Measurements from ENCODE around the gene ENPP1. TPM values are rescaled to one million over a fixed set of nuclear protein-coding genes. Genes with fewer than 3 reads are reported as not detected.

The ENPP1 gene
- total and polyA plus RNA-seq, 2 donors (not counting 3 experiments of a cell fraction or from before 2014, with no cell fraction given): 0.36 to 1.4 TPM

DNA sequence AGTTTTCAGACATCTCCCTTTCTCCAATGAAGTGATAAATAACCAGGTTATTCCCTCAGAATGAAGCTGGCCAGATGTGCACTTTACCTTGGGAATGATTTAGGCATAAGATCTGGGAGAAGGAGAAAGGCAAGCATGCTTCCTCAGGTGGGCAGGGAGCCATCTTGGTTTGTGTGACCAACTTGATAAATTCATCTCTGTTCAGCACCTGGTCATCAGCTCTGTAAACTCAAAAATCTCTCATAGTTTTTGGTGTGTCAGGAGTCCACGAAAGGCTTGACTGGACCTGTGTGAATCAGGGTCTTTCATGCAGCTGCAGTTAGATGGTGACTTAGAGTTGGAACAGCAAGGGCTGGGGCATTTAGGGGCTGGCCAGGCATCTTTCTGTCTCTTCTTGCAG is 24.5 kb downstream of the ENPP1 start:
- intact Hi-C loops (cut with micrococcal nuclease): no loop called here
- DNase-seq (ENCODE audit: low read depth, low spot score): no peak
- H3K4me2 ChIP-seq (ENCODE audit: insufficient read depth, low read length): no peak overlapping the region
- H3K27ac ChIP-seq (ENCODE audit: insufficient read depth, low read depth, low read length): no peak overlapping the region
- H2AFZ ChIP-seq (ENCODE audit: low read depth, low read length): no peak overlapping the region
- peaks cover 0 to 2% of the 10 kb centered on the region in 2 experiments for H3K27me3 ChIP-seq (ENCODE audit: control insufficient read depth in 2 of 2, insufficient read depth in 2 of 2, low read length in 2 of 2)
- no peaks in the 10 kb centered on the region for H3K36me3 ChIP-seq (ENCODE audit: control insufficient read depth in 2 of 2, extremely low read depth in 1 of 2, insufficient read depth in 2 of 2, low read length in 2 of 2)
- no peak overlapping the region for H3K9ac ChIP-seq (replicated peaks; ENCODE audit: extremely low read depth, insufficient read depth, low read length)
- no peaks in the 10 kb centered on the region for H3K9me3 ChIP-seq (replicated peaks; ENCODE audit: control insufficient read depth, insufficient read depth, low read length)
- CTCF ChIA-PET: no interaction called here
- BruUV-seq (replicated peaks): no TSS peak
- H3K79me2 ChIP-seq (ENCODE audit: control insufficient read depth, insufficient read depth, low read length): no peaks in the 10 kb centered on the region
- H3K4me1 ChIP-seq (ENCODE audit: control insufficient read depth, extremely low read depth, insufficient read depth, low read length): no peaks in the 10 kb centered on the region
- no peaks in the 10 kb centered on the region for H3K9me1 ChIP-seq (replicated peaks; ENCODE audit: control insufficient read depth, extremely low read depth, insufficient read depth, low read length)
- dilution Hi-C loops (cut with MboI; ENCODE audit: extremely low pct_ligation_motif_present, low sequenced_read_pairs): no loop called here
- FAIRE-seq: no peak
- TF ChIP-seq, protein P1, sequence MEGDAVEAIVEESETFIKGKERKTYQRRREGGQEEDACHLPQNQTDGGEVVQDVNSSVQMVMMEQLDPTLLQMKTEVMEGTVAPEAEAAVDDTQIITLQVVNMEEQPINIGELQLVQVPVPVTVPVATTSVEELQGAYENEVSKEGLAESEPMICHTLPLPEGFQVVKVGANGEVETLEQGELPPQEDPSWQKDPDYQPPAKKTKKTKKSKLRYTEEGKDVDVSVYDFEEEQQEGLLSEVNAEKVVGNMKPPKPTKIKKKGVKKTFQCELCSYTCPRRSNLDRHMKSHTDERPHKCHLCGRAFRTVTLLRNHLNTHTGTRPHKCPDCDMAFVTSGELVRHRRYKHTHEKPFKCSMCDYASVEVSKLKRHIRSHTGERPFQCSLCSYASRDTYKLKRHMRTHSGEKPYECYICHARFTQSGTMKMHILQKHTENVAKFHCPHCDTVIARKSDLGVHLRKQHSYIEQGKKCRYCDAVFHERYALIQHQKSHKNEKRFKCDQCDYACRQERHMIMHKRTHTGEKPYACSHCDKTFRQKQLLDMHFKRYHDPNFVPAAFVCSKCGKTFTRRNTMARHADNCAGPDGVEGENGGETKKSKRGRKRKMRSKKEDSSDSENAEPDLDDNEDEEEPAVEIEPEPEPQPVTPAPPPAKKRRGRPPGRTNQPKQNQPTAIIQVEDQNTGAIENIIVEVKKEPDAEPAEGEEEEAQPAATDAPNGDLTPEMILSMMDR (IDR thresholded peaks at IDR 0.05; ENCODE audit: extremely low read depth in 1 of 2, insufficient read depth in 1 of 2, low read depth in 1 of 2, low read length in 2 of 2): no peak
- TF ChIP-seq MYC (IDR thresholded peaks at IDR 0.05; ENCODE audit: low read depth, low read length): no peak
- no peaks in the 10 kb centered on the region for H4K20me1 ChIP-seq (replicated peaks; ENCODE audit: control insufficient read depth, extremely low read depth, insufficient read depth, low read length)
- H3K4me3 ChIP-seq (replicated peaks in 1 of 3; ENCODE audit: insufficient read depth in 1 of 3, low read depth in 1 of 3, low read length in 3 of 3): no peak overlapping the region
- POLR2A ChIA-PET: no interaction called here

DNA sequence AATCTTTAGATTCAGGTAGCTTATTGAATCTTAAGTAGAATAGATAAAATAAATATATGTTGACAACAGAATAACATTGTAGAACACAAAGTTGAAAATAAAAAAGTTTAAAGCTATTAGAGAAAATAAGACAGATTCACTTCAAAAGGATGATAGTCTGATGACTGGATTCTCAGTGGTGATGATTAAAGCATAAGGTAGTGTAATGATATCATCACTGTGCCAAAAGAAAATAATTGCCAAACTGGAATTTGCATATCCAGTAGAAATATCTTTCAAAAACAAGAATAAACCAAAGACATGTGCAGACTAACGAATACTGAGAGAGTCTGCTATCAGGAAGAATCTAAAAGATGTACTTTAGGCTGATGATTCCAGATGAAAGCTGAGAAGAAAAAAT is 30.2 kb downstream of the ENPP1 start:
- H3K36me3 ChIP-seq (ENCODE audit: control insufficient read depth in 2 of 2, extremely low read depth in 1 of 2, insufficient read depth in 2 of 2, low read length in 2 of 2): no peaks in the 10 kb centered on the region
- no peaks in the 10 kb centered on the region for H3K79me2 ChIP-seq (ENCODE audit: control insufficient read depth, insufficient read depth, low read length)
- no peak overlapping the region for H3K4me2 ChIP-seq (ENCODE audit: insufficient read depth, low read length)
- no peak overlapping the region for H3K9ac ChIP-seq (replicated peaks; ENCODE audit: extremely low read depth, insufficient read depth, low read length)
- intact Hi-C loops (cut with micrococcal nuclease): no loop called here
- H3K4me1 ChIP-seq (ENCODE audit: control insufficient read depth, extremely low read depth, insufficient read depth, low read length): no peaks in the 10 kb centered on the region
- dilution Hi-C loops (cut with MboI; ENCODE audit: extremely low pct_ligation_motif_present, low sequenced_read_pairs): no loop called here
- no peaks in the 10 kb centered on the region for H3K9me3 ChIP-seq (replicated peaks; ENCODE audit: control insufficient read depth, insufficient read depth, low read length)
- peaks cover 0 to 5% of the 10 kb centered on the region in 2 experiments for H3K27me3 ChIP-seq (ENCODE audit: control insufficient read depth in 2 of 2, insufficient read depth in 2 of 2, low read length in 2 of 2)
- TF ChIP-seq FOS (IDR thresholded peaks at IDR 0.05; ENCODE audit: borderline replicate concordance, insufficient read depth, low read length) (no peak), EZH2 (IDR thresholded peaks at IDR 0.05; ENCODE audit: borderline replicate concordance, low read depth, low read length, severe bottlenecking) (no peak), MYC (IDR thresholded peaks at IDR 0.05; ENCODE audit: low read depth, low read length) (no peak), JUN (IDR thresholded peaks at IDR 0.05; ENCODE audit: borderline replicate concordance, insufficient read depth, insufficient read length, low read depth) (no peak), POLR2A (IDR thresholded peaks at IDR 0.05; ENCODE audit: low read depth, low read length) (no peak), POLR2AphosphoS5 (IDR thresholded peaks at IDR 0.05; ENCODE audit: insufficient read depth, low read depth, low read length) (no peak), GATA2 (IDR thresholded peaks at IDR 0.05; ENCODE audit: insufficient read depth, insufficient read length, low read depth, low read length) (no peak)
- TF ChIP-seq, protein P2, sequence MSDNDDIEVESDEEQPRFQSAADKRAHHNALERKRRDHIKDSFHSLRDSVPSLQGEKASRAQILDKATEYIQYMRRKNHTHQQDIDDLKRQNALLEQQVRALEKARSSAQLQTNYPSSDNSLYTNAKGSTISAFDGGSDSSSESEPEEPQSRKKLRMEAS (IDR thresholded peaks at IDR 0.05; ENCODE audit: insufficient read depth, insufficient read length): no peak
- TF ChIP-seq, protein P1 (IDR thresholded peaks at IDR 0.05; ENCODE audit: extremely low read depth in 1 of 2, insufficient read depth in 1 of 2, low read depth in 1 of 2, low read length in 2 of 2): no peak
- CTCF ChIA-PET: interaction anchor here (0.7 to 1.5 kb wide), 3 partner anchors 9 to 143 kb away, joined by 3 to 6 read pairs (median 5); no protein-coding TSS in a partner anchor
- no peaks in the 10 kb centered on the region for H3K9me1 ChIP-seq (replicated peaks; ENCODE audit: control insufficient read depth, extremely low read depth, insufficient read depth, low read length)
- H3K27ac ChIP-seq (ENCODE audit: insufficient read depth, low read depth, low read length): no peak overlapping the region
- H3K4me3 ChIP-seq (replicated peaks in 1 of 3; ENCODE audit: insufficient read depth in 1 of 3, low read depth in 1 of 3, low read length in 3 of 3): no peak overlapping the region
- no TSS peak for BruUV-seq (replicated peaks)
- no peak overlapping the region for H2AFZ ChIP-seq (ENCODE audit: low read depth, low read length)
- POLR2A ChIA-PET: no interaction called here
- no peaks in the 10 kb centered on the region for H4K20me1 ChIP-seq (replicated peaks; ENCODE audit: control insufficient read depth, extremely low read depth, insufficient read depth, low read length)
- FAIRE-seq: no peak
- DNase-seq (ENCODE audit: low read depth, low spot score): no peak
